Lung (tissue), 12 donors: Measurements from ENCODE around the gene ELF4. TPM values are rescaled to one million over a fixed set of nuclear protein-coding genes. Genes with fewer than 3 reads are reported as not detected.

Experiments
- ATAC-seq: fragments of 200-7000 bp; cut with Tn5 transposase; one replicate; pipeline ENCODE4 v1.9.1; 2020; ENCODE audit warnings: moderate number of reproducible peaks; ENCODE audit not compliant: insufficient read depth, low FRiP score
- DNase-seq, 3 donors: peaks; one replicate each; pipeline ENCODE4 v3.0.0-alpha.2; 2013 to 2017
- H3K27ac ChIP-seq, 2 donors: one replicate each; pipeline ENCODE4 v1.5.1; 2013; ENCODE audit warnings: mild to moderate bottlenecking in 2 of 2, moderate library complexity in 2 of 2, control low read depth in 1 of 2, inconsistent platforms in 1 of 2, low read depth in 1 of 2, low read length in 1 of 2
- H3K27me3 ChIP-seq, 3 donors: one replicate each; pipeline ENCODE4 v1.5.1; 2013; ENCODE audit warnings: low read length in 2 of 3; ENCODE audit not compliant: control insufficient read depth in 3 of 3, insufficient read depth in 3 of 3
- H3K36me3 ChIP-seq, 4 donors: one replicate each; pipeline ENCODE4 v1.5.1; 2013; ENCODE audit warnings: low read length in 4 of 4, mild to moderate bottlenecking in 1 of 4, moderate library complexity in 1 of 4; ENCODE audit not compliant: control insufficient read depth in 4 of 4, insufficient read depth in 4 of 4
- H3K4me1 ChIP-seq, 5 donors: one replicate each; pipeline ENCODE4 v1.5.1; 2013; ENCODE audit warnings: low read length in 5 of 5, mild to moderate bottlenecking in 2 of 5, moderate library complexity in 1 of 5; ENCODE audit not compliant: control insufficient read depth in 5 of 5, insufficient read depth in 5 of 5
- H3K4me3 ChIP-seq: one replicate; pipeline ENCODE4 v1.5.1; 2013; ENCODE audit warnings: mild to moderate bottlenecking, control low read depth, moderate library complexity
- H3K9ac ChIP-seq, 2 donors: one replicate each; pipeline ENCODE4 v1.5.1; 2013; ENCODE audit warnings: low read length in 2 of 2, control low read depth in 1 of 2; ENCODE audit not compliant: insufficient read depth in 1 of 2
- H3K9me3 ChIP-seq, 4 donors: one replicate each; pipeline ENCODE4 v1.5.1; 2013; ENCODE audit warnings: low read length in 3 of 4, mild to moderate bottlenecking in 1 of 4, moderate library complexity in 1 of 4; ENCODE audit not compliant: control insufficient read depth in 4 of 4, insufficient read depth in 3 of 4
- CTCF ChIP-seq: IDR thresholded peaks from 2 replicates; pipeline ENCODE4 v1.5.1; 2012; ENCODE audit warnings: mild to moderate bottlenecking; ENCODE audit errors: control extremely low read depth, extremely low read depth
- WGBS, 2 donors: extraction: QIAGEN DNeasy Blood & Tissue Kit; methylation state at CpG; one replicate each; pipeline ENCODE4 v1.1.7; 2013; 5-methylcytosine and 5-hydroxymethylcytosine counted together
- polyA plus RNA-seq, 2 donors: library from polyadenylated mRNA; stranded (reverse); fragments of 200-250 nt; gene quantifications; one replicate each; pipeline ENCODE4 v1.2.1, GENCODE V29; 2013
- total RNA-seq, 2 donors: library from RNA; depleted of rRNA in 1 of 2; stranded (reverse); fragments of >200 nt in 1 of 2; gene quantifications; one replicate each; pipeline ENCODE4 v1.2.1, GENCODE V29; 2014 to 2021
- donor health status: control.
- donor health status: control.
- donor health status: Bipolar disorder and iron deficiency.
- donor health status: healthy.
- donor health status: DM: yes; HTN: yes; CAD: no.

The ELF4 gene
- total and polyA plus RNA-seq, 4 donors, result 5.9 to 24.5 (median 16.4) TPM

GRCh38 chrX:130114141-130114588 is 3.9 kb upstream of the ELF4 start:
- Histone ChIP-seq H3K27me3 (no peaks in the 10 kb centered on the region), H3K9me3 (peaks cover 0 to 7% (median 0%) of the 10 kb centered on the region in 4 donors), H3K4me1 (peaks cover 0 to 4% (median 2%) of the 10 kb centered on the region in 5 donors), H3K27ac (no peak overlapping the region), H3K9ac (no peak overlapping the region), H3K36me3 (no peaks in the 10 kb centered on the region), H3K4me3 (no peak overlapping the region)
- no peak for TF ChIP-seq CTCF
- 70 to 79% methylated on average over 9 of the region's 9 CpGs for WGBS, 2 donors
- DNase-seq (no peak), ATAC-seq (no peak)

DNA sequence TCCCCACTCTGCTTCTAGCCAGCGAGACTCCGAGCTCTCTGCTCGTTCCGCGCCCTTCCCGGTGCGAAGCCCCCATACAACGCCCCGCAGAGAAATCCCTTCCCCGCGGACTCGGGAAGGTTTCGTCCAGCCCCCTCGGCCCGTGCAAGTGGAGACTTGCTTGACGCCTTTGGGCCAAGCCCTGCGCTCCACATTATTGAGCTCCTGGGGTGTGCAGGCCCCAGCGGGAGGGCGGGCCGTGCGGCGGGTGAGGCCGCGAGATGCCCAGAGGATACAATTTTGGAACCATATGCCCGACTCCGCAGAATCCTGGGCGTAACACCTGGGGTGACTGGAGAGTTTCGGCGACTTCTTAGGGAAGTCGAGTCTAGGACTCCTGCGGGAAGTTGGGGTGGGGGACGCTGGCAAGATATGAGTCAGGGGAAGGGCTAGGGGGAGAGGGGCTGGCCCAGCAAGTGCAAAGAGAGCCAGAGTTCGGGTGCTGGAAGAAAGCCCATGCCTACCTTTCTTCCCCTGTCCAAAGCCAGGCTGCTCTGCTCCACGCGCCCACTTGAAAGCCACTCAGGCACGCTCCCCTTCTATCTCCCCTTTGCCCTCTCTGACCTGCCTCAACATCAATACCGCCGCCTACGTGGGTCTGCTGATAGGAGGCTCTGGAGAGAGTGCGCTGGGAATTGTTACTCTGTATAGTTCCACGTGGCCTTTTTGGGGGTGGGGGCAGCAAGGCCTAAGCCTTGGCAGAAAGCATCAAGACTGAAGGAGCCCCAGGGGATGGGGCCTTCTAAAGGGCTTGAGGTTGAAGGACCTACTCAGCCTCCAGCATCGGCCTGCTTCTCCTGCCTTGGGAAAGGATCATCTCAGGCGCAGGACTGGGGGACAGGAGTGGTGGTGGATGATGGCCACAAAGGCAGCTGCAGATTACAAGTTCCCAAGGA is 1.2 kb upstream of the ELF4 start:
- Histone ChIP-seq H3K36me3 (no peaks in the 10 kb centered on the region), H3K4me3 (peak overlapping the region; percentile 10), H3K4me1 (peaks cover 0 to 7% (median 2%) of the 10 kb centered on the region in 5 donors), H3K27ac (peak overlapping the region; percentile 45 to 50), H3K9ac (no peak overlapping the region), H3K27me3 (no peaks in the 10 kb centered on the region), H3K9me3 (peaks cover 0 to 4% (median 0%) of the 10 kb centered on the region in 4 donors)
- ATAC-seq (no peak), DNase-seq (peak in 2 of 3 donors; percentile 15 to 22)
- 48 to 58% methylated on average over 41 to 43 of the region's 43 CpGs for WGBS, 2 donors
- TF ChIP-seq CTCF, result no peak

DNA sequence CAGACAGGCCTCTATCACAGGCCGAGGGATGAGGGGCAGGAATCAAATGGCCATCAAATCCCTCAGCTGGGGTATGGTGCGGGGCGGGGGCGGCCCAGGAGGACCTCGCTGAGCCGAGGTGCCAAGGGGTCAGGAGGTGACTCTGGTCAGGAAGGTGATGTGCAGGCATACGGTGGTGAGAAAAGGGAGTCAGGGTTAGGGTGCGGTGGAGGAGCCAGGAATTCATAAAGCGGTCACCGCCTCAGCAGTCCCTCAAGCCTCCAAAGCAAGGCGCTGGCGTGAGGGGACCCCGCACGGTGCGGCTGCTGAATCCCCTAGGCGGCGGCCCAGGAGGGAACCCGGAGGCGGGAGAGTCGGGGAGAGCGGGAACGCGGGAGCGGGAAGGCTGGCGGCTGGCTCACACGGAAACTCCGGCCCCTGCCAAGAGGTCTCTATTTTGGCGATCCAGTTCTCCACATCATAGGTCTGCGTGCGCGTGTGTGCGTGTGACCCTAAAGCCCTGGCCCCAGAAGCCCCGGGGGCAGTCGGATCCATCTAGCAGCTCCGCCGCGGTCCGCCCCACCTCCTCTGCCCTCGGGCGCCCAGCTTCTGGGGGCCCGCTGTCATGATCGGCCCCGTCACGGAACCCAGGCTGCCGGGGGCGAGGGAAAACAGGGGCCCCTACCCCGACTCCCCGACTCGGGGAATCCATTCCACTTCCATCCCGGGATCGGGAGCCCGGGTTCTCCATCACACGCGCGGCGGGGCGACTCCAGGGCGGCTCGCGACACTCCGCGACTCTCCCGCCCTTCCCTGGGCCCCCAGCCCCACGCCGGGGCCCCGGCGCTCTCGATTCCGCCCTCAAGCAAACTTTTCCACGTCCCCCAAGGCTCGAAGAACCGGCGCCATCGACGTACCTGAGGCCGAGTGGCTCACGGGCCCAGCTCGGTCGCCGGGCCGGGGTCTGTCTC is 593 bp downstream of the ELF4 start:
- no peaks in the 10 kb centered on the region for H3K36me3 ChIP-seq
- ATAC-seq, result no peak
- peak overlapping the region; percentile 79 to 86 for H3K27ac ChIP-seq
- H3K9ac ChIP-seq, result no peak overlapping the region
- H3K4me1 ChIP-seq, result peaks cover 0 to 7% (median 2%) of the 10 kb centered on the region in 5 donors
- TF ChIP-seq CTCF, result no peak
- 5 to 41% methylated on average over 21 to 81 of the region's 81 CpGs for WGBS, 2 donors
- peak overlapping the region; percentile 27 for H3K4me3 ChIP-seq
- no peaks in the 10 kb centered on the region for H3K27me3 ChIP-seq
- peak in 2 of 3 donors; percentile 40 for DNase-seq
- H3K9me3 ChIP-seq, result peaks cover 0 to 4% (median 0%) of the 10 kb centered on the region in 4 donors
